Lung (tissue), 12 donors: ENCODE data around the gene URM1. TPM values are rescaled to one million over a fixed set of nuclear protein-coding genes. Genes with fewer than 3 reads are reported as not detected.
"Not testable (repeated sequence)": the region's sequence is repeated elsewhere in the genome, so short reads cannot be mapped to it uniquely, and the experiment has no call there.

Experiments
- ATAC-seq: fragments of 200-7000 bp; cut with Tn5 transposase; one replicate; pipeline ENCODE4 v1.9.1; 2020; ENCODE audit warnings: moderate number of reproducible peaks; ENCODE audit not compliant: insufficient read depth, low FRiP score
- DNase-seq, 3 donors: peaks; one replicate each; pipeline ENCODE4 v3.0.0-alpha.2; 2013 to 2017
- H3K27ac ChIP-seq, 2 donors: one replicate each; pipeline ENCODE4 v1.5.1; 2013; ENCODE audit warnings: mild to moderate bottlenecking in 2 of 2, moderate library complexity in 2 of 2, control low read depth in 1 of 2, inconsistent platforms in 1 of 2, low read depth in 1 of 2, low read length in 1 of 2
- H3K27me3 ChIP-seq, 3 donors: one replicate each; pipeline ENCODE4 v1.5.1; 2013; ENCODE audit warnings: low read length in 2 of 3; ENCODE audit not compliant: control insufficient read depth in 3 of 3, insufficient read depth in 3 of 3
- H3K36me3 ChIP-seq, 4 donors: one replicate each; pipeline ENCODE4 v1.5.1; 2013; ENCODE audit warnings: low read length in 4 of 4, mild to moderate bottlenecking in 1 of 4, moderate library complexity in 1 of 4; ENCODE audit not compliant: control insufficient read depth in 4 of 4, insufficient read depth in 4 of 4
- H3K4me1 ChIP-seq, 5 donors: one replicate each; pipeline ENCODE4 v1.5.1; 2013; ENCODE audit warnings: low read length in 5 of 5, mild to moderate bottlenecking in 2 of 5, moderate library complexity in 1 of 5; ENCODE audit not compliant: control insufficient read depth in 5 of 5, insufficient read depth in 5 of 5
- H3K4me3 ChIP-seq: one replicate; pipeline ENCODE4 v1.5.1; 2013; ENCODE audit warnings: mild to moderate bottlenecking, control low read depth, moderate library complexity
- H3K9ac ChIP-seq, 2 donors: one replicate each; pipeline ENCODE4 v1.5.1; 2013; ENCODE audit warnings: low read length in 2 of 2, control low read depth in 1 of 2; ENCODE audit not compliant: insufficient read depth in 1 of 2
- H3K9me3 ChIP-seq, 4 donors: one replicate each; pipeline ENCODE4 v1.5.1; 2013; ENCODE audit warnings: low read length in 3 of 4, mild to moderate bottlenecking in 1 of 4, moderate library complexity in 1 of 4; ENCODE audit not compliant: control insufficient read depth in 4 of 4, insufficient read depth in 3 of 4
- CTCF ChIP-seq: IDR thresholded peaks from 2 replicates; pipeline ENCODE4 v1.5.1; 2012; ENCODE audit warnings: mild to moderate bottlenecking; ENCODE audit errors: control extremely low read depth, extremely low read depth
- WGBS, 2 donors: extraction: QIAGEN DNeasy Blood & Tissue Kit; methylation state at CpG; one replicate each; pipeline ENCODE4 v1.1.7; 2013; 5-methylcytosine and 5-hydroxymethylcytosine counted together
- polyA plus RNA-seq, 2 donors: library from polyadenylated mRNA; stranded (reverse); fragments of 200-250 nt; gene quantifications; one replicate each; pipeline ENCODE4 v1.2.1, GENCODE V29; 2013
- total RNA-seq, 2 donors: library from RNA; depleted of rRNA in 1 of 2; stranded (reverse); fragments of >200 nt in 1 of 2; gene quantifications; one replicate each; pipeline ENCODE4 v1.2.1, GENCODE V29; 2014 to 2021
- donor health status: control.
- donor health status: control.
- donor health status: Bipolar disorder and iron deficiency.
- donor health status: healthy.
- donor health status: DM: yes; HTN: yes; CAD: no.

The URM1 gene
- total and polyA plus RNA-seq, 4 donors, result 35.1 to 67.2 (median 61.3) TPM

DNA sequence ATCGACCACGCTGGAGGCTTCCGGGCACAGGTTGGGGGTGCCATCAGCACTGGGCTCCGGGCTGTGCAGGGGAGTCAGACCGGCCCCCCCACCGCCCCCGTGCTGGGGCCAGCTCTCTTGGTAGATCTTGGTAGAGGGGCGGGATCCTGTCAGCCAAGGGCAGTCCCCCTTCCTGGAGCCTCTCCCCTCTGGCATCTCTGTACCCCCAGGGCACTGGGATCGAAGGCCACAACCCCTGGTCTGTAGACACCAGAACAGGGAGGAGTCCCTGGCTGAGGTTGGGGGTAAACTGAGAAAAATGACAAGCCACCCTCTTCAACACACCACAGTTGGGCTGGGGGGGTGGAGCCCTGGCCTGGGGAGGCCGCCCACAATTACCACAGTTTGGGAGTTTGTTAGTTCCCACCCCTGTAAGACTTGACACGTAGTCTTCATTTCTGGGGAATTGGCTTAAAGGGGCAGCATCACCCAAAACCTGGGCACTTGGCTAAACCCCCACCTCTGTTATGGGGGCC, 50.4 kb downstream of the URM1 start:
- no peaks in the 10 kb centered on the region for H3K27me3 ChIP-seq
- DNase-seq (no peak), ATAC-seq (no peak)
- peaks cover 0 to 25% (median 5%) of the 10 kb centered on the region in 5 donors for H3K4me1 ChIP-seq
- no peaks in the 10 kb centered on the region for H3K9me3 ChIP-seq
- H3K36me3 ChIP-seq, result peaks cover 0 to 5% (median 2%) of the 10 kb centered on the region in 4 donors
- 20 to 47% methylated on average over 11 of the region's 11 CpGs for WGBS, 2 donors
- H3K27ac ChIP-seq, result no peak overlapping the region
- peak overlapping the region; percentile 61 for H3K4me3 ChIP-seq
- H3K9ac ChIP-seq, result peak overlapping the region in 1 of 2 donors; percentile 23
- TF ChIP-seq CTCF, result no peak

DNA sequence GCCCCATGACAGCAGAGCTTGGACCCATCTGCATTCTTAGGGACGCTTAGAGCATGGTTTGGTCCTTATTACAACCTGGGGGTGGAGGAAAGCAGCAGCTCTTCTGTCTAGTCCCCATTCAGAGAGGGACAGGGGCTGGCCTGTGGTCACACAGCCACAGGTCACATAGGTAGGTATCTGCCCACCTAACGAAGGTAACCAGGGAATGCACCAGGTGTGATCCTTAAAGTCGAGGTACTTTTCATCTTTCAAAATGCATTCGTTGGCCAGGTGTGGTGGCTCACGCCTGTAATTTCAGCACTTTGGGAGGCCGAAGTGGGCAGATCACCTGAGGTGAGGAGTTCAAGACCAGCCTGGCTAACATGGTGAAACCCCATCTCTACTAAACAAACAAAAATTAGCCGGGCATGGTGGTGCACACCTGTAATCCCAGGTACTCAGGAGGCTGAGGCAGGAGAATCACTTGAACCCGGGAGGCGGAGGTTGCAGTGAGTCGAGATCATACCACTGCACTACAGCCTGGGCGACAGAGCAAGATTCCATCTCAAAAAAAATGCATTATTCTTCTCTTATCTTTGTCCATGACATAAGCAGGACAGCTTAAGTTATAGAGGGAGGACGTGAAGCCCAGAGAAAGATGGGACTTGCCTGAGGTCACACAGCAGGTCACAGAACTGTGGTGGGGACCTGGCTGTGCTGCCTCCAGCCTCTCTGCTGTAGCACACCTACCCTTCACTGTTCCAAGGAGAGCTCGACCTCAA, 51.0 kb downstream of the URM1 start:
- H3K27me3 ChIP-seq, H3K9ac ChIP-seq, H3K9me3 ChIP-seq, DNase-seq, H3K4me3 ChIP-seq, H3K36me3 ChIP-seq, H3K27ac ChIP-seq, ATAC-seq: not testable (repeated sequence)
- WGBS, 2 donors, result 86 to 91% methylated on average over 13 of the region's 13 CpGs
- H3K4me1 ChIP-seq, result peaks cover 0 to 24% (median 5%) of the 10 kb centered on the region in 5 donors

GRCh38 chr9:128422783-128423150, 51.6 kb downstream of the URM1 start:
- H3K36me3 ChIP-seq, result peaks cover 0 to 5% (median 2%) of the 10 kb centered on the region in 4 donors
- WGBS, 2 donors, result 88 to 93% methylated on average over 5 of the region's 5 CpGs
- H3K4me1 ChIP-seq, result peaks cover 0 to 24% (median 5%) of the 10 kb centered on the region in 5 donors
- H3K4me3 ChIP-seq, result no peak overlapping the region
- H3K27me3 ChIP-seq, result no peaks in the 10 kb centered on the region
- no peak overlapping the region for H3K27ac ChIP-seq
- no peak overlapping the region for H3K9ac ChIP-seq
- no peaks in the 10 kb centered on the region for H3K9me3 ChIP-seq
- no peak for TF ChIP-seq CTCF
- DNase-seq (no peak), ATAC-seq (no peak)

GRCh38 chr9:128423356-128423755, 52.2 kb downstream of the URM1 start:
- H3K4me1 ChIP-seq, result peaks cover 0 to 24% (median 5%) of the 10 kb centered on the region in 5 donors
- H3K9me3 ChIP-seq, H3K36me3 ChIP-seq, DNase-seq, H3K27ac ChIP-seq, H3K4me3 ChIP-seq, H3K9ac ChIP-seq, ATAC-seq, H3K27me3 ChIP-seq: not testable (repeated sequence)
- 79 to 81% methylated on average over 6 of the region's 6 CpGs for WGBS, 2 donors
